Inflammatory macrophage treated with lipopolysaccharide for 4 hours (primary cell): ENCODE data around the gene DENND1A.

Experiments
- DNase-seq: peaks from one replicate; pipeline ENCODE4 v3.0.0-alpha.2; 2020

DENND1A gene

DNA sequence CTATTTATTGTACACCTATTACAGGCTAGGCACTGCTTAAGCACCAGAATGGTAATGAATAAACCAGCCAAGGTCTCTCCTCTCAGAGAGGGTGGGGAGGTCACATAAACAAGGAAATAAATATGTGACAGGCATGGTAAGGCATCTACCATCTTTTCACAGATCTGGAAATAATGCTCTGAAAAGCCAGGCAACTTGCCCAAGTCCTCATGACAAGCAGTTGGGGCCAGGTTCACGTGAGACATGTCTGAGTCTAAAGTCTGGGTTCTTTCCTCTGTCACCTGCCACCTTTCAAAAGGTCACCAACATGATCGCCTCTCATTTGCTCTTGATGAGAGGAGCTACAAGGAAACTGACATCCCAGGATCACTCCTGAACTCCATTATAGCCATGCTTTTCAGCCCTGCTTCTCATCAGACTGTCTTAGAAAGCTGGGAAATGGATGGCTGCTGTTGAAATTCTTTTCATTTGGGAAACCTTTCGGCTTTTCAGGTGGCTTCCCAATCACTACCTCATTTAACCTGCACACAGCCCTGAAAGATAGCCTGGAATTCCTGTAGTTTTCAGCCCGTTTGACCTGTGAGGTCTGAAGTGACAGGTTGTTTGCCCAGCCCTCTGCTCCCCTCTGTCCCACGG is 450.8 kb downstream of the DENND1A start:
- DNase-seq: no peak

DNA sequence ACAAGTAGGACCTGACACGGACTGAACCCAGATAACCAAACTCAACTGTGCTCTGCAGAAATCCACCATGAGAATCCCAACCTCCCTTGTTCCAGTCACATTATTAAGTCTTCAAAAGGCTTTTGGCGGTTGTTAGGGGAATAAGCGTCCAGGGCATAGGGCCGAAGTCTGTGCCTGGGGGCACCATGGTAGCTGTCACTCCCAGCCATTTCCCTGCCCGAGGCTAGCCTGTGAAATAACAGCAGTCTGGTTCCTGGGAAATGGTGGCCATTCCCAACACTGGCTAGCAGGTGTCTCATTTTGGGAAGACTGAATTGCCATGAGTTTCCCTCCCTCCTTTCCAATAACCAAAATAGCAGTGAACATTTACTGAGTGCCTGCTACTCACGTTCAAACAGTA is 451.8 kb downstream of the DENND1A start:
- DNase-seq: no peak

DNA sequence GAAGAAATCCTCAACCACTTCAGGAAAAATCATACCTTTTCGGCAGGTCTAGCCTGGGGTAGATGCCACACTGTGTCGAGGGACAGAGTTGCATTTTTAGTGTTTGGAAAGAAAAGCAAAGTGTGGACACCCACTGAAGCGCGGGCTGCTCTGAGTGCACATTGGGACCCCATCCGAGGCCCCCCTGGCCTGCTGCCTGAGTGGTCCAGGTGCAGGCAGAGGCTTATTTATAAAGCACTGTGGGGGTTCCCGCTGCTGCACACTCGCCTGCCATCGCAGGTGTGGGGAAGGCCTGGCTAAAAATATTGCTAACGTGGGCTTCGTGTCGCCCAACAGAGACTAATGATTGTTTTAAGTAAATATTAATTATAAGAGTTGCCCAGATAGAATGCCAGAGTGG is 454.5 kb downstream of the DENND1A start:
- no peak for DNase-seq

DNA sequence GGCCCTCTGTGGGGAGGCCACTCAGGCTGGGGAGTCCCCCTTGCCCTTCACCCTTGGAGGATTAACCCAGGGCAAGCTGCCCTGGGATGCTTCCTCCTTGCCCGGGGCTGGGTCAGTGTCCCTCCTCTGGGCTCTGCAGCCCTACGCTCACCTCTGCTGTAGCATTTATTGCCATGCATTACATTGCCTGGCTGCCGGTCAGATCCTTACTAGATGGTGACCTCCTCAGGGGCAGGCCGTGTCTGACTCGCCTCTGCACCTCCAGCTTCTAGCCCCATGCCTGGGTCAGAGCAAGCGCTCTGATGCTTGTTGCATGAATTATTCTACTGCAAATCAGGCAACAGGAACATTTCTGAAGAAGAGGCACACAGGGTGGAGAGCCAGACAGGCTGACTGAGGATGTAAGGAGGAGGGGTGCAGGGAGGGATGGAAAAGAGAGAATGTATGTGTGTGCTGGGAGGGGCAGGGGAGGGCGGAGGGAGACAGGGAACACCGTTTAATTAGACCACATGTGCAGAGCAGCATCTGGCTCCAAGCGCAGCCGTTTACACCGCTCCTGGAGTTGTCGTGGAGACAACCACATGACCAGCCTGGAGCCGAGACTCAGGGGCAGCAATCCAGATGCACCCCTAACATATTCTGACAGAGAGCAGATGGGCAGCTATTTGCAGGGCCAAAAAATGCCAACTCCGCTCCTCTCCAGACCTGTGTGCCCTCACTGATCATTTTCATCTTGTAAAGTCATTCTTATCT is 456.9 kb downstream of the DENND1A start:
- no peak for DNase-seq

DNA sequence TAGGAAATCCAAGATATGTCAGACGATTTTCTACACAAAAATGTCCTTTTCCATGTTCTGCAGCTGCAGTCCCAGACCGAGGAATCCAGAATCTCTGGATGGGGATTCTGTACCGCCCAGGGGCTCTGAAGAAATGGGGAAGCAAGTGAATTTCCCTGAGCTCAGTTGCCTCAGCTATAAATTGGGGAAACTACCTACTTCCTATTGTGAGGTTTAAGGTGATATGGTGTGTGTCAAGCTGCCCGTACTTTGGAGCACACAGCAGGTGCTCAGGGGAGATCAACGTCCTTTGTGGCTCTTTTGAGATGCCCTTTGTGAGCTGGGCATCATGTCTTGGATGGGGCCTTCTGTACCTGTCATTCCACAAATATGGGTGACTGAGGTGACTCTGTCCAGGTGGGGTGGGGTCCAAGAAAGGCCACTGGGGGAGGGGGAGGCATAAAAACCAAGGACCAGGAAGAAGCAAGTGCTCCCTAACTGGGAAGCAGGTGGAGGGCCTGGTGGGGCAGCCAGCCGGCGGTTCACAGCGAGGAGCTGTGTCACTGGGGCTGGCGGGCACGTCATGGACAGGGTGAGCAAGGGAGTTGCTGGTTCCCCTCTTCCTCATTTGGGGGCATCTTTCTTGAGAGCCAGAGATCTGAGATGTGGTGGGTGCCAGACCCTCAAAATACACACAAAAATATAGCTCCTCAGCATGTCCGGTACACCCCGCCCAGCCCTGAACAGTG is 457.9 kb downstream of the DENND1A start:
- DNase-seq: no peak

DNA sequence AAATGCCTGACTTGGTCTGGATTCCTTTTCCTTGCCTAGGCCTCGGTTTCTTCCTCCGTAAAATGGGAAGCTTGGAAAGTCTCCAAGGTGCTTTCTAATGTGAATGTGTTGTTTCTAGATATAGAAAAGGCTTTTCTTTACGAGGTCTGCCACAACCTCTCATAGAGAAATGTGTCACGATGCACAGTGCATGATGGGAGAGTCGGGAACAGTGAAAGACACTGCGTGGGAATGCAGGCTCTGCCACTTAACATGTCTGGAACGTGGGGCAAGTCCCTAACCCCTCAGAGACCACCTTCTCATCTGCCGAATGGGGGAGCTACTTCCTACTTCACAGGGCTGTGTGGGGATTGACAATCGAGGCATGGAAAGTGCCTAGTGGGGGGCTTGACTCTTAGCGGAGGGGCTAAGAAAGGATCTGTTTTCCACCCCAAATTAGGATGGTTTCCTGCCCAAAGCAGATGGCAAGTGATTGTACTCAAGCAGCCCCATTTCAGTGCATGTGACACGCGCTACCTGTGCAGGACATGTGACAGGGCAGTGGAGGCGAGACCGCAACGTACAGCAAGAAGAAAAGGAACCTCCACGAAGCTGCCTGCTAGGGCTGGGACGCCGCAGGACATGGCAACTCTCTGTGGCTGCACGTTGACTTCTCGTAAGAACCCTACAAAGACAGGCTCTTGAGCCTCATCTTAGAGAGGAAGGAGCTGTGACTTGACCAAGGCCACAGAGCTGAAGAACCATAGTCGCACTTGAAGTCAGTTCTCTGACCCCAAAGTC is 458.7 kb downstream of the DENND1A start:
- no peak for DNase-seq

DNA sequence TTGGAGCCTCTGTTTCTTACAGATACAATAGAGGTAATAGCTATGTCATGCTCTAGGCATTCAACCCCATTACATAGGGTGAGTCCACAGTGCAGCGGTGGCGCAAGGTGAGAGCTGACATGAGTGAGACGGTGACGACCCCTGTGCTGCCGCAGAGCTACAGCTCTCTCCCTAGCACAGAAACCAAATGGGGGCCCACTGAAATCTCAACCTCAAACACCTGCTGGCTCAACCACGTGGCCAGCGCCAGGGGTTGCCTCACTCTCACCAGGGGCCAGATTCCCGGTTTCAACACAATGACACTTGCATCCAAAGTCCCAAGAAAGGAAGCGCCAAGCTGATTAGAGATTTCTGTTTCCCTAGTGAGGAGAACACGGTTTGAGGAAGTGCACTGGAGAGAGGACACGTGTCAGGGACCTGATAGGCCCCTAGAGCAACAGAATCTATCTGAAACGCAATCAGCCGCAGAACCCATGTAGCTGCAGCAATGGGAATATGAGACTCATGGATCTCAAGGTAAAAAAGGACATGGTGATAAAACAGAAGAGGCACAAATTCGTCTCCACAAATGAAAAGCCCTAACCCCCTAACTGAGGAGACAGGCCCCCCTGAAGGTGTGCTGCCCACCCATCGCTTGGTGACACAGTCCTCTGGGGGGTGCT is 459.7 kb downstream of the DENND1A start:
- DNase-seq: peak; percentile 63

DNA sequence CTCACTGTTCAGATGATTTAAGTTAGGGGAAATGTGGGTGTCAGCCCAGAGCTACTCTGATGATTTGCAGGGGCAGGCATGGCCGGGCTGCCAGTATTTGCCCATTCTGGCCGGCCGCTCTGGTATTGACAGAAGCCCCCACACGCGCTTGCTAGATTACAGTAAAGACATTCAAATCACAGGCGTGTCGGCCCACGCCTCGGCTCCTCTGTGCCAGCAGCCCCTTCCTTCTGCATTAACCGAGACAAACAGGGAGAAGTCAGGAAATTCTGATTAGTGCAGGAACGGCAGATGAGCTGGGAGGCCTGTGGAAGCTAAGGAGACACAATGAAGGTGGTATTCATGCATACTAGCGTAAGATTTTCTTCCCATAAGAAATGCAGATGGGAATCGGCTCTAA is 460.6 kb downstream of the DENND1A start:
- no peak for DNase-seq

DNA sequence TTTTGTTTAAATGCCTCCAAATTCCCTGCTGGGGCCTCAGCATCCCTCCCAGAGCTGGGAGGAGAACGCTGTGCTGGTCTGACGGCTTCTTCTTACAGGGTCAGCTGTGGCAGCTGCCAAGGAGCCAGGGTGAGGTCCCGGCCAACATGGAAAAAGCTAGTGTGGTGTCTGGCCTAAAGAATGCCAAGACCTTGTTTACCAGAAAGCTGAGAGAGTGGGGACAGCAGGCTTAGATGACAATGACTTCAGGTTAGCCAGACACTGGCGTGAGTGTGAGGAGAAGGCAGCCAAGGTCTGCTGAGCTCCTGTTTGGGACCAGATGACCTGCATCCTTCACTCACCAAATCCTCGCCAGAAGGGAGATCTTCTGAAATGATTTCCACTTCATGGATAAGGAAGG is 461.4 kb downstream of the DENND1A start:
- no peak for DNase-seq

DNA sequence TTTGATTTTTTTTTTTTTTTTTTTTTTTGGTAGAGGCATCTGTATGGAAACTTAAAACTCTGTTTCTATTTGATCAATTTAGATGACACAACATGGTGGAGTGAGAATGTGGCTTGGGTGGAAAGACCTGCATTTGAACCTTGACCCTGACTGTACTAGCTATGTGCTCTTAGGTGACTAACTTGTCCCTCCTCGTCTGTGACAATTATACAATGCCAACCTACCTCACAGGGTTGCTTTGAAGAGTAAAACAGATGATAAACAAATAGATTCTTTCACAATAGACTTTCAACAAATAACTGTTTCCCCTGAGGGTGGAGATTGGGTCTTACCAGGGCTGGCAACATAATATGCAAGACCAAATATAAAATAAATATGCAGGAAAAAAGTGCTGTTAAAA is 464.6 kb downstream of the DENND1A start:
- no peak for DNase-seq

DNA sequence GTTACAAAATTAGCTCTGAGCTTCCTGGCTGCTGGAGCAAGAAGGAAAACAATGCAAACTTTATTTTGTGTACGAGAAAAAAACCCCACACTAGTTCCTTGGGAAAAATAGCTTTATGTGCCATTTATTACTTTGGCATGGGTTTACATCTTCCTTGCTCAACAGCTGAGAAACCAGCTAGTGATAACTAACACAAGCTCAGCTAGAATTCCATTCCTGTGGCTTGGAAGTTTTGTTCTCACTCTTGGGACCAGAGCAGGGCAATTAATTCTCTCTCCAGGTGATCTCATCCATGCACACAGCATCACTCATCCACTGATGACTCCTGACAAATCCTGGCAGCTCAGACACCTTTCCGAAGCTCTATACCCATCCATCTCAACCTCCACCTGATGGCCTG is 469.8 kb downstream of the DENND1A start:
- DNase-seq: no peak

DNA sequence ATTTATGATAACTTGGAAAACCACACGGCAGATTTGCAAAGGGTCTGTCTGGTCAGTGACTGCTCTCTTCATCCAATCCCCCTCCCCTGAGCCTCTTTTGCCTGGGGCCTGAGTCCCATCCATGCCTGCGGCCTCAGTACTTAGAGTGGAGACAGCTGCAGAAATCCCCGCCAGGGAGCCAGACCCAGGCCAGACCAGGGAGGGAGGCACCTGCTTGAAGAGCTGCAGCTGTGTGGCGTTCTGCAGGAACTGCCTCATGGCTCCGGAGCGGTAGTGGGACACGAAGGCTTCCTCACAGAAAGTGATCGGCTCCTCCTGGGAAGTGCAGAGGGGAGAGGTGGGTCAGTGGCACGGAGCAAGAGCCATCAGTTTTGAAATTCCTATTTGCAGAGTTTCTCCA is 472.3 kb downstream of the DENND1A start:
- no peak for DNase-seq

DNA sequence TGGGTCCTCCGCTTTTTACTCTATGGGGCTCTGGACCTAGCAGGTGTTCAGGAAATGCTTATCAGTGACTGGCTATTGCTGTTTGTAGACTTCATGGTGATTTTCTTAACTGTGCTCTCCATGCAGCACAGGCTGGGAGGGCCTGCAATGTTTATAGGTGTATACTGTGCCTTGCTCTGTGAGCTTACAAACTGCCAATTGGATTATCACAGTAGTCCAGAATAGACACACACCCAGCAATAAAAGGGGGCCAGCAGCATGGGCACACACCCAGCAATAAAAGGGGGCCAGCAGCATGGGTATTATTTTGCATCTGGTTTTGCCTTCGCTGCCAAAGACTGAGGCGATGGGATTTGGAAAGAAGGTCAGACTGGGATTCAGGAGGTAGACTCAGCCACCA is 473.9 kb downstream of the DENND1A start:
- no peak for DNase-seq

DNA sequence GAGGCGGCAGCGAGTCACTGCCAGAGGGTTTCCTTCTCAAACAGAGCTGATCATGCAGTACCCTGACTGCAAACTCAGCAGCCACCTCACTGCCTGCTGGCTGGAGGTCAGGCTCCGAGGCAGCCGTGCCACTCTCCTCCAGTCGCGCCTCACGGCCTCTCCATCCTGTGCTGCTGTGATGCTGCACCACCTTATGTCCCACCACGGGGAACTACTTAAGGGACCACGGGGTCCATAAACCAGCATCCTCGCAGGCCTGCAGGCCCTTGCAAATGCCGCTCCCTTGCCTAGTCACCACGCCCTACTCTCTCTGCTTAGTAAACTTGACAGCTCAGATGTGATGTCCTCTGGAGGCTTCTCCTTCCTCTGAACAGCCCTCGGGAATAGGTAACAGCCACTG is 474.7 kb downstream of the DENND1A start:
- DNase-seq: no peak

DNA sequence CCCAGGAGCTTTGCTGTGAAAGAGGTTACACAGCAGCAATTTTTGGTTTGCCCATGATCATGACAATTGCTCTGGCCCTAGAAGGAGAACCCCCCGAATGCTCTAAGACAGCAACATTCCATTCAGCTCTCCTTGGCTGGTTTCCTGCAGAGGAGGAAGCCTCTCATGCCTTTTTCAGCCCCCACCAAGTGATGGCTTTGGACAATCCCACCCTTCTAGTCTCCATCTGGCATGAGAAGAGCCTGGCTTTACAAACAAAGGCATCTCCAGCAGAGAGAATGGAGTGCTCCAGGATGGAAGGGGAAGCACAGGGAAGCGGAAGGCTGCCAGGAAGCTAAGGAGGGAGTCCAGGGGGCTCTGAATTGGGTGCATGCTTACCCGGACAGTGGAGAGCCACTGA is 475.6 kb downstream of the DENND1A start:
- DNase-seq: no peak

DNA sequence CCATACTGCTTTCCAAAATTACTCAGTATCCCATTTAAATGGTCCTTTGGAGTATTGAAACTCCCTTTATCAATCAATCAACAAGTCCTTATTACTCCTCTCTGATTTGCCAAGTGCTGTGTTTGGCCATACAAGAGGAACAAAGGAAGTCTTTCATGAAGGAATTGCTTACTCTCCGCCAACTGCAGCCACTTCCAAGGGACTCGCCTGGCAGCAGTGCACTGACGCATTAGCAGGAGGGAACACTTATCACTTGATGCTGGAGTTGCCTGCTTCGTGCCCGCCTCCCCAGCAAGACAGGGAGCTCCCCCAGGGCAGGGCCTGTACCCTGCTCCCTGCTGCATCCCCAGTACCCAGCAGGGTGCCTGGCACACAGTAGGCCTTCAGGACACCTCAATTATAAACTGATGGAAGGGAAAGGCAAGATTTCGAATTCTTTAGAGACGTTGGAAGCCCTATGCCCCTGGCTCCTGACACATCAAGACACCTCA is 476.1 kb downstream of the DENND1A start:
- no peak for DNase-seq

DNA sequence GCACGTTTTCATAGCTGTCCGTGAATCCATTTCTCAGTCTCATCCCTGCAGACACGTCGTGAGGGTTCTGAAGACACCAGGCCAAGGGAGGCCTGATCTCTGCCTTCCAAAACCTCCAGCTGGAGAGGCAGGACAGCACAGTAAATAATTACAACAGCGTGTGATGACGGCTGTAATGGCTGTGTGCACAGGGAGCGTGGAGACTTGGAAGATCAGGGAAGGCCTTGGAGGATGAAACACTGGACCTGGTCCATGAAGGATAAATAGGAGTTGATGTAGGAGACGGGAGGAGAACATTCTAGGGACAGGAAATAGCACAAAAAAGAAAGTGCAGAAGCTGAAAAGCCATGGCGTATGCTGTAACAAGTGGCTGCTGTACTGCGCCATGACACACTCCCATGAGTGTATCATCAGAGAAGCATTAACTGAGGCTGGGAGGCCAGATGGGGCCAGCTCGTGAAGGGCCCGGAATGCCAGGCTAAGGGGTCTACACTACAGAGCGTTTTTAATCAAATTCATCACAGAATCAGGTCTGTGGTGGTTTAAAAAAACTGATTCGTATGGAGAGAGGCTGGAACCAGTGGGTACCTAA is 476.8 kb downstream of the DENND1A start:
- DNase-seq: no peak

DNA sequence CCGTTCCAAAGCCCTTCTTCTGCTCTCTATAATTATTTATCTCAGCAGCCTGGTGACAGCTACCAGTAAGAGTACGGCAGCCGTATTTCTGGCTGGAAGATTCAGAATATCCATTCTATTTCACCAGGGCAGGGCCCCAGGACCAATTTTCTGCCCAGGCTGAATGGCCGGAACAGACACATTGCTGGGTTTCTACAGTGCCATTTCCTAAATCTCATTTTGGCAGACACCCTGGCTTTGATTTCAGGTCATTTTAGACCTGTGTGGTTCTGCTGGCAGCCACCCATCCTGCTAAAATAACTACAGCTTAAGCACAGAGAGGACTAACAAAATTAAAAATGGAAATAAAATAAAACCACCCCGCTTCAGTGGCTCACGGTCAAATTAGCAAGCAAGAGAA is 478.9 kb downstream of the DENND1A start:
- DNase-seq: no peak

DNA sequence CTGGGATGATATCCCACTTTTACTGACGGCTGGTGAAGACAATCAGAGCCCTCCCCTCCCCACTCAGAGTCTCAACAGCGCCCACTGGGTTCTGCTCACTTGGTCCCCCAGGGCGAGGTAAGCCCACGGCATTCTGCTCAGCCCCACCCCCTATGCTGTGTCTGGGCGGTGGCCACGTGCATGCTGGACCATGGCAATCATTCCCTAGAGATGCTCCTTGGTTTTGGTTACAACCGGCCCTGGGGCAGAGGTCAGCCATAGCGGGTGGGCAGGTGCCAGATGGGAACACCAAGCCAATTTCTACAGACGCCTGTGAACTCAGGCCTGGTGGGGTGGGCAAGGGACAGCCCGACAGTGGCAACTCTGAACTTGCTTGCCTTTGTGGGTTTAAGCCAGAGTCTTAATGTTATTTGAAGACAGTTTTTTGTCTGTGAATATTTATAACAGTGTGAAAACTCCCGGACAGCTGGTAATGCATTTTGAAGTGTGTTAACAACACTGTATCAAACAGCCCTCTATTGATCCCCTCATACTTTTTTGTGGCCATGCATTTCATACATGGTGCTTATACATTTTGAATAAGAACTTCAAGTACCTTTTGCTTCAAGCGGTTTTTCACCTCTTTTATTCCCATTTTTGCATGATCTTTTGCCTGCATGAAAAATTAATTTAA is 479.7 kb downstream of the DENND1A start:
- DNase-seq: no peak

DNA sequence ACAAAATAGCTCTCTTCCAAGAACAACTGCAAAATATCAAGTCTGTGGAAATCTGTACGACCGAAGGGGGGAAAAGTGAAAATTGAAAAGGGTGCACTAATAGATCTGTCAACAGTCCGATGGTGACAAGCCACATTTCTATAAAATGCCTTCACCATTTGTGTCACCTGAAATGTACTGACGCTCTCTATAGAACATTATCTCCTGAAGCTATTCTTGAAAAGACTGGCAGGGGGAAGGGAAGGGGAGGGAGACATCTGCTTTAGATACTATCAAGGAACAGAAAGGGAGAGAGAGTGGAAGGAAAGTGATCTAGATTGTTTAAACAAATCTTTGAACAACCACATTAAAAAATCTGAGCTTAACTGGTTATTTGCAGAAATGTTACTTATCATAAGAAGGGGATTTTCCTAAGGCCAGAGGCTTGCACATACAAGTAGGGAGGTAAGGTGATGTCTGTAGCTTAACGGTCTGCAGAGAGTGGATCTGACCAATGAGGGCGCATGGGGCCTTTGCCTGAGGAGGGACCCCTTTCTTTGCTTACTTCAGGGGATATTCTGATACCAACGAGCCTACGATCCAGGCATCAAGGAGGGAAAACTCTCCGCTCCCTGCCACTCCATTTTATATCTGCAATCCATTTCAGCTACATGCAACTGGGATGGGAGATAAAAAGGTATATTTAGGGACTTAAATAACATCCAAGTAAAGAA is 481.8 kb downstream of the DENND1A start:
- no peak for DNase-seq
